Smooth muscle cell (in vitro differentiated cells): Measurements from ENCODE around the gene TMEM132C. TPM values are rescaled to one million over a fixed set of nuclear protein-coding genes. Genes with fewer than 3 reads are reported as not detected.

Experiments used
- DNase-seq: peaks from one replicate; lab custom pipeline; 2025; ENCODE audit not compliant: unreplicated experiment; lab: John Stamatoyannopoulos, UW
- H2AFZ ChIP-seq: fragments of 200-600 bp; sonication (generic); 2 replicates; pipeline ENCODE4 v1.6.0; 2016; ENCODE audit warnings: antibody characterized with exemption, low read depth, mild to moderate bottlenecking
- H3F3A ChIP-seq: fragments of 200-600 bp; sonication (generic); 2 replicates; pipeline ENCODE4 v1.6.0; 2017; ENCODE audit warnings: antibody characterized with exemption, low read depth
- H3K27ac ChIP-seq: fragments of 200-600 bp; sonication (generic); 2 replicates; pipeline ENCODE4 v1.5.1; 2016; ENCODE audit warnings: low read depth, mild to moderate bottlenecking
- H3K27me3 ChIP-seq: fragments of 200-600 bp; sonication (generic); 2 replicates; pipeline ENCODE4 v1.6.1; 2016; ENCODE audit warnings: low read depth, mild to moderate bottlenecking
- H3K36me3 ChIP-seq: fragments of 200-600 bp; sonication (generic); 2 replicates; pipeline ENCODE4 v1.5.1; 2016; ENCODE audit warnings: low read depth
- H3K4me1 ChIP-seq: fragments of 200-600 bp; sonication (generic); 2 replicates; pipeline ENCODE4 v1.5.1; 2016; ENCODE audit warnings: low read depth
- H3K4me2 ChIP-seq: fragments of 200-600 bp; sonication (generic); 2 replicates; pipeline ENCODE4 v1.6.0; 2016; ENCODE audit warnings: mild to moderate bottlenecking
- H3K4me3 ChIP-seq: fragments of 200-600 bp; sonication (generic); 2 replicates; pipeline ENCODE4 v1.5.1; 2016; ENCODE audit warnings: mild to moderate bottlenecking
- H3K79me2 ChIP-seq: fragments of 200-600 bp; sonication (generic); 2 replicates; pipeline ENCODE4 v1.6.0; 2016; ENCODE audit warnings: low read depth, mild to moderate bottlenecking
- H3K9ac ChIP-seq: fragments of 200-600 bp; sonication (generic); 2 replicates; pipeline ENCODE4 v1.6.0; 2016; ENCODE audit warnings: low read depth
- H3K9me3 ChIP-seq: fragments of 200-600 bp; sonication (generic); replicated peaks from 2 replicates; pipeline ENCODE4 v1.5.1; 2016; ENCODE audit warnings: low read depth
- H4K20me1 ChIP-seq: fragments of 200-600 bp; sonication (generic); 2 replicates; pipeline ENCODE4 v1.6.0; 2016; ENCODE audit warnings: low read depth
- CTCF ChIP-seq: fragments of 200-600 bp; sonication (generic); IDR thresholded peaks from 2 replicates; pipeline ENCODE4 v1.5.1; 2017; ENCODE audit warnings: borderline replicate concordance, mild to moderate bottlenecking, antibody characterized with exemption; ENCODE audit not compliant: insufficient read depth, poor library complexity, severe bottlenecking
- WGBS: methylation state at CpG from one replicate; pipeline ENCODE4 v1.1.7; 2016; ENCODE audit warnings: low lambda C conversion rate; 5-methylcytosine and 5-hydroxymethylcytosine counted together
- polyA plus RNA-seq: library from polyadenylated mRNA; unstranded; fragments of >200 nt; fragmentation: Nextera tagmentation; extraction: Ambion mirVana; gene quantifications from 2 replicates; pipeline ENCODE4 v1.2.1, GENCODE V29; 2016
- total RNA-seq: library from RNA; depleted of rRNA; stranded (reverse); fragments of >200 nt; gene quantifications from 2 replicates; pipeline ENCODE4 v1.2.3, GENCODE V29; 2014

The TMEM132C gene
- total and polyA plus RNA-seq, 2 experiments from 2014 or later, result 0.49 to 0.77 TPM

GRCh38 chr12:128442096-128442495 lies 175.1 kb downstream of the TMEM132C start:
- no peaks in the 10 kb centered on the region for H3K79me2 ChIP-seq
- no peaks in the 10 kb centered on the region for H3K27me3 ChIP-seq
- H3F3A ChIP-seq, result no peaks in the 10 kb centered on the region
- no peak overlapping the region for H3K4me2 ChIP-seq
- no peaks in the 10 kb centered on the region for H4K20me1 ChIP-seq
- no peak overlapping the region for H2AFZ ChIP-seq
- DNase-seq, result no peak
- H3K36me3 ChIP-seq, result no peaks in the 10 kb centered on the region
- TF ChIP-seq CTCF, result no peak
- no peak overlapping the region for H3K27ac ChIP-seq
- H3K9me3 ChIP-seq, result no peaks in the 10 kb centered on the region
- 91% methylated on average over 2 of the region's 2 CpGs for WGBS
- no peak overlapping the region for H3K4me3 ChIP-seq
- peaks cover 7% of the 10 kb centered on the region for H3K4me1 ChIP-seq
- no peak overlapping the region for H3K9ac ChIP-seq

- H3K79me2 ChIP-seq, result no peaks in the 10 kb centered on the region
- WGBS, result 77% methylated on average over 12 of the region's 12 CpGs
- H3K4me2 ChIP-seq, result no peak overlapping the region
- H3K4me3 ChIP-seq, result no peak overlapping the region
- no peak overlapping the region for H3K9ac ChIP-seq
- no peak for DNase-seq
- H3K36me3 ChIP-seq, result no peaks in the 10 kb centered on the region
- no peaks in the 10 kb centered on the region for H3K9me3 ChIP-seq
- H3K27ac ChIP-seq, result no peak overlapping the region
- H3F3A ChIP-seq, result no peaks in the 10 kb centered on the region
- H4K20me1 ChIP-seq, result no peaks in the 10 kb centered on the region
- no peaks in the 10 kb centered on the region for H3K27me3 ChIP-seq
- TF ChIP-seq CTCF, result no peak
- H3K4me1 ChIP-seq, result peaks cover 7% of the 10 kb centered on the region
- no peak overlapping the region for H2AFZ ChIP-seq
Observed at GRCh38 chr12:128444598-128444997, 177.6 kb downstream of the TMEM132C start.

GRCh38 chr12:128445415-128446127 lies 178.6 kb downstream of the TMEM132C start:
- Histone ChIP-seq H3K79me2 (no peaks in the 10 kb centered on the region), H3F3A (no peaks in the 10 kb centered on the region), H4K20me1 (no peaks in the 10 kb centered on the region), H3K4me3 (no peak overlapping the region), H3K9ac (no peak overlapping the region), H3K9me3 (no peaks in the 10 kb centered on the region), H3K4me2 (no peak overlapping the region), H3K27me3 (no peaks in the 10 kb centered on the region), H2AFZ (no peak overlapping the region), H3K4me1 (peaks cover 7% of the 10 kb centered on the region), H3K36me3 (no peaks in the 10 kb centered on the region), H3K27ac (no peak overlapping the region)
- TF ChIP-seq CTCF, result no peak
- 66% methylated on average over 13 of the region's 13 CpGs for WGBS
- DNase-seq, result no peak

- no peak for DNase-seq
- Histone ChIP-seq H3K9ac (no peak overlapping the region), H3K4me1 (peaks cover 7% of the 10 kb centered on the region), H3K27me3 (no peaks in the 10 kb centered on the region), H3K79me2 (no peaks in the 10 kb centered on the region), H3K9me3 (no peaks in the 10 kb centered on the region), H4K20me1 (no peaks in the 10 kb centered on the region), H3K27ac (no peak overlapping the region), H3K4me2 (no peak overlapping the region), H2AFZ (no peak overlapping the region), H3K36me3 (no peaks in the 10 kb centered on the region), H3K4me3 (no peak overlapping the region), H3F3A (no peaks in the 10 kb centered on the region)
- 71% methylated on average over 7 of the region's 7 CpGs for WGBS
- no peak for TF ChIP-seq CTCF
Observed at GRCh38 chr12:128449146-128449894, 182.3 kb downstream of the TMEM132C start.
